GM12801 (cell line): Measurements from ENCODE around the gene KCTD15.

Experiments used
- CTCF ChIP-seq: IDR thresholded peaks from one replicate; pipeline ENCODE4 v1.5.1; 2011; ENCODE audit warnings: control low read depth; ENCODE audit not compliant: insufficient read length; ENCODE audit errors: extremely low read depth

KCTD15 gene

GRCh38 chr19:33865306-33865705 lies 68.6 kb downstream of the KCTD15 start:
- TF ChIP-seq CTCF = no peak
